GM23338 (cell line): ENCODE data around the gene ST6GALNAC6. TPM values are rescaled to one million over a fixed set of nuclear protein-coding genes. Genes with fewer than 3 reads are reported as not detected.

Experiments used
- ATAC-seq: fragments of 200-7000 bp; cut with Tn5 transposase; 3 replicates; pipeline ENCODE4 v1.9.1; 2020
- DNase-seq: peaks from one replicate; pipeline ENCODE4 v3.0.0-alpha.2; 2015; ENCODE audit warnings: low spot score
- H2AFZ ChIP-seq: fragments of 200-600 bp; sonication (generic); 2 replicates; pipeline ENCODE4 v1.8.0; 2016; ENCODE audit warnings: antibody characterized with exemption, mild to moderate bottlenecking, moderate library complexity
- H3F3A ChIP-seq: fragments of 200-600 bp; sonication (generic); replicated peaks from 2 replicates; pipeline ENCODE4 v1.8.0; 2017; ENCODE audit warnings: antibody characterized with exemption, mixed run types, low read depth
- H3K27ac ChIP-seq: fragments of 200-600 bp; sonication (generic); 2 replicates; pipeline ENCODE4 v1.6.1; 2016; ENCODE audit warnings: low read depth
- H3K27me3 ChIP-seq: fragments of 200-600 bp; sonication (generic); 2 replicates; pipeline ENCODE4 v1.8.0; 2016; ENCODE audit warnings: mild to moderate bottlenecking, mixed run types, moderate library complexity; ENCODE audit not compliant: insufficient read depth
- H3K36me3 ChIP-seq: fragments of 200-600 bp; sonication (generic); 2 replicates; pipeline ENCODE4 v1.8.0; 2016; ENCODE audit warnings: mild to moderate bottlenecking; ENCODE audit not compliant: insufficient read depth
- H3K4me1 ChIP-seq: fragments of 200-600 bp; sonication (generic); 2 replicates; pipeline ENCODE4 v1.8.0; 2016; ENCODE audit warnings: mild to moderate bottlenecking, moderate library complexity; ENCODE audit not compliant: insufficient read depth
- H3K4me2 ChIP-seq: fragments of 200-600 bp; sonication (generic); 2 replicates; pipeline ENCODE4 v1.7.1; 2017; ENCODE audit warnings: mixed run types
- H3K4me3 ChIP-seq: fragments of 200-600 bp; sonication (generic); 2 replicates; pipeline ENCODE4 v1.6.1; 2016; ENCODE audit warnings: mixed run types
- H3K79me2 ChIP-seq: fragments of 200-600 bp; sonication (generic); replicated peaks from 2 replicates; pipeline ENCODE4 v1.8.0; 2017; ENCODE audit warnings: mild to moderate bottlenecking; ENCODE audit not compliant: insufficient read depth
- H3K9me2 ChIP-seq: fragments of 200-600 bp; sonication (generic); 2 replicates; pipeline ENCODE4 v1.8.0; 2017; ENCODE audit not compliant: insufficient read depth
- H4K20me1 ChIP-seq: fragments of 200-600 bp; sonication (generic); replicated peaks from 2 replicates; pipeline ENCODE4 v1.8.0; 2017; ENCODE audit warnings: mild to moderate bottlenecking; ENCODE audit not compliant: insufficient read depth
- H3K27ac Mint-ChIP-seq: 2 replicates; pipeline ENCODE4 v1.8.0; 2020; ENCODE audit warnings: inconsistent platforms, mild to moderate bottlenecking, moderate library complexity, mixed read lengths
- H3K27me3 Mint-ChIP-seq: 3 replicates; pipeline ENCODE4 v1.8.0; 2022; ENCODE audit warnings: low read depth, mild to moderate bottlenecking, moderate library complexity, mixed read lengths, inconsistent platforms; ENCODE audit not compliant: insufficient read depth, poor library complexity
- H3K36me3 Mint-ChIP-seq: 3 replicates; pipeline ENCODE4 v1.8.0; 2021; ENCODE audit warnings: low read depth, mild to moderate bottlenecking, inconsistent platforms, moderate library complexity, mixed read lengths
- H3K4me1 Mint-ChIP-seq: 3 replicates; pipeline ENCODE4 v1.8.0; 2020; ENCODE audit warnings: mild to moderate bottlenecking, inconsistent platforms, mixed read lengths
- H3K4me3 Mint-ChIP-seq: 3 replicates; pipeline ENCODE4 v1.8.0; 2021; ENCODE audit warnings: moderate library complexity, mild to moderate bottlenecking, inconsistent platforms, mixed read lengths
- H3K9me3 Mint-ChIP-seq: 3 replicates; pipeline ENCODE4 v1.8.0; 2020; ENCODE audit warnings: moderate library complexity, mild to moderate bottlenecking, inconsistent platforms, mixed read lengths
- EZH2 ChIP-seq: fragments of 200-600 bp; sonication (generic); IDR thresholded peaks from one replicate; pipeline ENCODE4 v1.8.0; 2017; ENCODE audit warnings: antibody characterized with exemption, mild to moderate bottlenecking, low read depth; ENCODE audit not compliant: unreplicated experiment
- EZH2phosphoT487 ChIP-seq: fragments of 200-600 bp; sonication (generic); IDR thresholded peaks from one replicate; pipeline ENCODE4 v1.8.1; 2018; ENCODE audit warnings: antibody characterized with exemption; ENCODE audit not compliant: unreplicated experiment
- STAT1 ChIP-seq: IDR thresholded peaks from one replicate; pipeline ENCODE4 v1.6.1; 2016; ENCODE audit warnings: antibody characterized with exemption; ENCODE audit not compliant: unreplicated experiment
- ZNF331 ChIP-seq: fragments of 250-450 bp; sonication (Bioruptor Pico); IDR thresholded peaks from 2 replicates; pipeline ENCODE4 v1.5.0; 2020; ENCODE audit warnings: low read depth, mild to moderate bottlenecking, moderate library complexity
- polyA plus RNA-seq: library from polyadenylated mRNA; unstranded; fragments of >200 nt; fragmentation: Nextera tagmentation; extraction: Ambion mirVana; gene quantifications from 2 replicates; pipeline ENCODE4 v1.2.1, GENCODE V29; 2016
- total RNA-seq: library from RNA; depleted of rRNA; stranded (reverse); fragments of >200 nt; shearing (Covaris generic); gene quantifications from 2 replicates; pipeline ENCODE4 v1.2.3, GENCODE V29; 2014
- TF ChIP-seq, protein P1 (sequence below): IDR thresholded peaks from 2 replicates; pipeline ENCODE4 v1.6.1; 2016; ENCODE audit warnings: antibody characterized with exemption
- TF ChIP-seq, protein P2 (sequence below), 2 experiments: fragments of 200-600 bp in 1 of 2; sonication (generic) in 1 of 2; conservative IDR thresholded peaks; 2 replicates each; pipeline versions ENCODE4 v1.5.1 to v1.6.1; 2016 to 2017; ENCODE audit warnings: antibody characterized with exemption in 2 of 2, low read depth in 2 of 2, mild to moderate bottlenecking in 2 of 2, moderate library complexity in 1 of 2
- TF ChIP-seq, protein P3 (sequence below): fragments of 250-450 bp; sonication (Bioruptor Pico); IDR thresholded peaks from 2 replicates; pipeline ENCODE4 v1.5.0; 2020; ENCODE audit warnings: mild to moderate bottlenecking, moderate library complexity

Gene ST6GALNAC6
- total and polyA plus RNA-seq, 2 experiments from 2014 or later = 20.7 to 39.2 TPM

DNA sequence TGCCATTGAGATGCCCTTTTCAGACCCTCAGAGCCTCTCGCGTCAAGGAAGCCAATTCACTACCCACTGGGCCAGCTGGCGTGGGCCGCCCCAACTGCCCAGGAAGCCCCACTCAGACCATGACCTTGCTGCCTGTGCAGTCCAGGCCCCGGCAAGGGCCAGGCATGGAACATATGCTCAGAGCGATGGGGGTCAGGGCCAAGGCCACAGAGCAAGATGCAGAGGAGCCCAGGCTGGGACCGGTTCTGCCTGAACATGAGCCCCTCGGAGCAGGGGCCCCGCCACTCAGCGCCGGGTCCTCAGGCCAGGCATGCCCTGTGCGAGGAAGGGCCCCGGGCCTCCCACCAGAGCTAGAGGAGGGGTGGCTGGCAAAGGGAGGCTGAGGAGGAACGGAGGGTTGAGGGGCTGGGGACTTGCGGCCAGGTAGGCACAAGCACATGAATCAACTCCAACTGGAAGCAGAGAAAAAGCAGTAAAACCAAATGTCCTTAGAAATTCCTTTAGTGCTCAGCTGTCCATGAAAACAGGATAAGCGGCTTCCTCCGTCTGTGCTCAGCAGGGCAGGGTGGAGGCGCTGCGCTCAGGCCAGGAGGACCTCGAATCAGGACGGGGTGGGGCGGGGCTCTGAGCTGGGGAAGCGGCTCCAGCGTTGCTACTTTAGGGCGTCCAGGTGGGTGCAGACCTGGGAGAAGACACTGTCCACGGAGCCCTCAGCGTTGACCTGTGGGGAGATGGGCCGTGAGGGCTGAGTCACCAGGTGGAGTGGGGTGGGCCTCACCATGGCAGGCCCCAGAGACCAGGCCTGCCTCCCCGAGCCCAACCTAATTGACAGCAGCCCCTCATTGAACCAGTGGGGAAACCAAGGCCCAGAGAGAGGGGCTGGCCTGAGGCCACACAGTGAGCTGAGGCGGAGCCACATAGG, 31.8 kb downstream of the ST6GALNAC6 start:
- DNase-seq (peak; percentile 59), ATAC-seq (peak; percentile 47)
- Mint-ChIP-seq H3K4me1 (peaks cover 26% of the 10 kb centered on the region), H3K27ac (peak overlapping the region; percentile 76; the same call in 1 of the 2 replicates), H3K36me3 (0 out of 3 replicates have a peak, but pooled peaks cover 4% of the 10 kb centered on the region), H3K27me3 (peaks cover 14% of the 10 kb centered on the region), H3K4me3 (no peak overlapping the region), H3K9me3 (no peaks in the 10 kb centered on the region)
- no peak overlapping the region for H3K4me3 ChIP-seq
- 0 out of 2 replicates have a peak, but pooled peaks cover 7% of the 10 kb centered on the region for H3F3A ChIP-seq
- H3K4me2 ChIP-seq = no peak overlapping the region
- no peaks in the 10 kb centered on the region for H4K20me1 ChIP-seq
- H3K27me3 ChIP-seq = no peaks in the 10 kb centered on the region
- no peaks in the 10 kb centered on the region for H3K9me2 ChIP-seq
- no peak overlapping the region for H2AFZ ChIP-seq
- TF ChIP-seq, protein P1, sequence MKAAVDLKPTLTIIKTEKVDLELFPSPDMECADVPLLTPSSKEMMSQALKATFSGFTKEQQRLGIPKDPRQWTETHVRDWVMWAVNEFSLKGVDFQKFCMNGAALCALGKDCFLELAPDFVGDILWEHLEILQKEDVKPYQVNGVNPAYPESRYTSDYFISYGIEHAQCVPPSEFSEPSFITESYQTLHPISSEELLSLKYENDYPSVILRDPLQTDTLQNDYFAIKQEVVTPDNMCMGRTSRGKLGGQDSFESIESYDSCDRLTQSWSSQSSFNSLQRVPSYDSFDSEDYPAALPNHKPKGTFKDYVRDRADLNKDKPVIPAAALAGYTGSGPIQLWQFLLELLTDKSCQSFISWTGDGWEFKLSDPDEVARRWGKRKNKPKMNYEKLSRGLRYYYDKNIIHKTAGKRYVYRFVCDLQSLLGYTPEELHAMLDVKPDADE = no peak
- TF ChIP-seq, protein P2, sequence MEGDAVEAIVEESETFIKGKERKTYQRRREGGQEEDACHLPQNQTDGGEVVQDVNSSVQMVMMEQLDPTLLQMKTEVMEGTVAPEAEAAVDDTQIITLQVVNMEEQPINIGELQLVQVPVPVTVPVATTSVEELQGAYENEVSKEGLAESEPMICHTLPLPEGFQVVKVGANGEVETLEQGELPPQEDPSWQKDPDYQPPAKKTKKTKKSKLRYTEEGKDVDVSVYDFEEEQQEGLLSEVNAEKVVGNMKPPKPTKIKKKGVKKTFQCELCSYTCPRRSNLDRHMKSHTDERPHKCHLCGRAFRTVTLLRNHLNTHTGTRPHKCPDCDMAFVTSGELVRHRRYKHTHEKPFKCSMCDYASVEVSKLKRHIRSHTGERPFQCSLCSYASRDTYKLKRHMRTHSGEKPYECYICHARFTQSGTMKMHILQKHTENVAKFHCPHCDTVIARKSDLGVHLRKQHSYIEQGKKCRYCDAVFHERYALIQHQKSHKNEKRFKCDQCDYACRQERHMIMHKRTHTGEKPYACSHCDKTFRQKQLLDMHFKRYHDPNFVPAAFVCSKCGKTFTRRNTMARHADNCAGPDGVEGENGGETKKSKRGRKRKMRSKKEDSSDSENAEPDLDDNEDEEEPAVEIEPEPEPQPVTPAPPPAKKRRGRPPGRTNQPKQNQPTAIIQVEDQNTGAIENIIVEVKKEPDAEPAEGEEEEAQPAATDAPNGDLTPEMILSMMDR (conservative IDR thresholded peaks at IDR 0.05; ENCODE audit: low read depth in 2 of 2) = peak in 1 of 2 experiments; percentile 41; a peak in 2 of 4 replicates
- no peaks in the 10 kb centered on the region; the same call in 1 of the 2 replicates for H3K4me1 ChIP-seq
- no peaks in the 10 kb centered on the region for H3K36me3 ChIP-seq
- H3K27ac ChIP-seq = 0 out of 2 replicates have a peak overlapping the region, but pooled peaks have one; percentile 19
- no peaks in the 10 kb centered on the region for H3K79me2 ChIP-seq

DNA sequence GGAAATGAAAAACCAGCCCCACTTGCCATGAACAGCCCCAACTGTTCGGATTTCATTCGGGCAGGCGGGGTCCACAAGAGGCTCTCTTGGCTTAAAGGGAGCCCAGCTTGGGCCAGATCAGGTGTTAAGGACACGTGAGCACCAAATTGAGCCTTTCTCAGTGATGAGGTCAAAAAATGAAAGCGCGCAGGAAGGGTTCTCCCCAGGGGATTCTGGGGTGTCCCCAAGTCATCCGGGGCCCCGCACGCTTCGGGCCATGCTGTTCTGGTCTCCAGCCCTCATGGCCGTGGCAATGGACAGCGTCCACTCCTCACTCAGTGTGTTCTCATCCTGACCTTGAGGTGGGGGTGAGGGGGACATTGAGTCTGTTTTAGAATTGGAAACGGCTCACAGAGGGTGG, 32.9 kb downstream of the ST6GALNAC6 start:
- H2AFZ ChIP-seq = no peak overlapping the region
- TF ChIP-seq, protein P3, sequence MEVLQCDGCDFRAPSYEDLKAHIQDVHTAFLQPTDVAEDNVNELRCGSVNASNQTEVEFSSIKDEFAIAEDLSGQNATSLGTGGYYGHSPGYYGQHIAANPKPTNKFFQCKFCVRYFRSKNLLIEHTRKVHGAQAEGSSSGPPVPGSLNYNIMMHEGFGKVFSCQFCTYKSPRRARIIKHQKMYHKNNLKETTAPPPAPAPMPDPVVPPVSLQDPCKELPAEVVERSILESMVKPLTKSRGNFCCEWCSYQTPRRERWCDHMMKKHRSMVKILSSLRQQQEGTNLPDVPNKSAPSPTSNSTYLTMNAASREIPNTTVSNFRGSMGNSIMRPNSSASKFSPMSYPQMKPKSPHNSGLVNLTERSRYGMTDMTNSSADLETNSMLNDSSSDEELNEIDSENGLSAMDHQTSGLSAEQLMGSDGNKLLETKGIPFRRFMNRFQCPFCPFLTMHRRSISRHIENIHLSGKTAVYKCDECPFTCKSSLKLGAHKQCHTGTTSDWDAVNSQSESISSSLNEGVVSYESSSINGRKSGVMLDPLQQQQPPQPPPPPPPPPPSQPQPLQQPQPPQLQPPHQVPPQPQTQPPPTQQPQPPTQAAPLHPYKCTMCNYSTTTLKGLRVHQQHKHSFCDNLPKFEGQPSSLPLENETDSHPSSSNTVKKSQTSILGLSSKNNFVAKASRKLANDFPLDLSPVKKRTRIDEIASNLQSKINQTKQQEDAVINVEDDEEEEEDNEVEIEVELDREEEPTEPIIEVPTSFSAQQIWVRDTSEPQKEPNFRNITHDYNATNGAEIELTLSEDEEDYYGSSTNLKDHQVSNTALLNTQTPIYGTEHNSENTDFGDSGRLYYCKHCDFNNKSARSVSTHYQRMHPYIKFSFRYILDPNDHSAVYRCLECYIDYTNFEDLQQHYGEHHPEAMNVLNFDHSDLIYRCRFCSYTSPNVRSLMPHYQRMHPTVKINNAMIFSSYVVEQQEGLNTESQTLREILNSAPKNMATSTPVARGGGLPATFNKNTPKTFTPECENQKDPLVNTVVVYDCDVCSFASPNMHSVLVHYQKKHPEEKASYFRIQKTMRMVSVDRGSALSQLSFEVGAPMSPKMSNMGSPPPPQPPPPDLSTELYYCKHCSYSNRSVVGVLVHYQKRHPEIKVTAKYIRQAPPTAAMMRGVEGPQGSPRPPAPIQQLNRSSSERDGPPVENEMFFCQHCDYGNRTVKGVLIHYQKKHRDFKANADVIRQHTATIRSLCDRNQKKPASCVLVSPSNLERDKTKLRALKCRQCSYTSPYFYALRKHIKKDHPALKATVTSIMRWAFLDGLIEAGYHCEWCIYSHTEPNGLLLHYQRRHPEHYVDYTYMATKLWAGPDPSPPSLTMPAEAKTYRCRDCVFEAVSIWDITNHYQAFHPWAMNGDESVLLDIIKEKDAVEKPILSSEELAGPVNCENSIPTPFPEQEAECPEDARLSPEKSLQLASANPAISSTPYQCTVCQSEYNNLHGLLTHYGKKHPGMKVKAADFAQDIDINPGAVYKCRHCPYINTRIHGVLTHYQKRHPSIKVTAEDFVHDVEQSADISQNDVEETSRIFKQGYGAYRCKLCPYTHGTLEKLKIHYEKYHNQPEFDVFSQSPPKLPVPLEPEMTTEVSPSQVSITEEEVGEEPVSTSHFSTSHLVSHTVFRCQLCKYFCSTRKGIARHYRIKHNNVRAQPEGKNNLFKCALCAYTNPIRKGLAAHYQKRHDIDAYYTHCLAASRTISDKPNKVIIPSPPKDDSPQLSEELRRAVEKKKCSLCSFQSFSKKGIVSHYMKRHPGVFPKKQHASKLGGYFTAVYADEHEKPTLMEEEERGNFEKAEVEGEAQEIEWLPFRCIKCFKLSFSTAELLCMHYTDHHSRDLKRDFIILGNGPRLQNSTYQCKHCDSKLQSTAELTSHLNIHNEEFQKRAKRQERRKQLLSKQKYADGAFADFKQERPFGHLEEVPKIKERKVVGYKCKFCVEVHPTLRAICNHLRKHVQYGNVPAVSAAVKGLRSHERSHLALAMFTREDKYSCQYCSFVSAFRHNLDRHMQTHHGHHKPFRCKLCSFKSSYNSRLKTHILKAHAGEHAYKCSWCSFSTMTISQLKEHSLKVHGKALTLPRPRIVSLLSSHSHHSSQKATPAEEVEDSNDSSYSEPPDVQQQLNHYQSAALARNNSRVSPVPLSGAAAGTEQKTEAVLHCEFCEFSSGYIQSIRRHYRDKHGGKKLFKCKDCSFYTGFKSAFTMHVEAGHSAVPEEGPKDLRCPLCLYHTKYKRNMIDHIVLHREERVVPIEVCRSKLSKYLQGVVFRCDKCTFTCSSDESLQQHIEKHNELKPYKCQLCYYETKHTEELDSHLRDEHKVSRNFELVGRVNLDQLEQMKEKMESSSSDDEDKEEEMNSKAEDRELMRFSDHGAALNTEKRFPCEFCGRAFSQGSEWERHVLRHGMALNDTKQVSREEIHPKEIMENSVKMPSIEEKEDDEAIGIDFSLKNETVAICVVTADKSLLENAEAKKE (CRISPR knock-in tag) = no peak
- TF ChIP-seq EZH2 (no peak), EZH2phosphoT487 (no peak), ZNF331 (CRISPR knock-in tag) (no peak), STAT1 (no peak)
- no peak for ATAC-seq

More for the DNA sequence above, 32.9 kb downstream of the ST6GALNAC6 start:
- Histone ChIP-seq H3K27ac (no peak overlapping the region), H3K9me2 (no peaks in the 10 kb centered on the region), H3K27me3 (no peaks in the 10 kb centered on the region), H3K4me1 (no peaks in the 10 kb centered on the region; the same call in 1 of the 2 replicates), H3K4me2 (no peak overlapping the region), H4K20me1 (no peaks in the 10 kb centered on the region), H3K36me3 (no peaks in the 10 kb centered on the region), H3F3A (0 out of 2 replicates have a peak, but pooled peaks cover 7% of the 10 kb centered on the region), H3K79me2 (no peaks in the 10 kb centered on the region), H3K4me3 (no peak overlapping the region)
- no peaks in the 10 kb centered on the region for H3K9me3 Mint-ChIP-seq
- H3K27me3 Mint-ChIP-seq = peaks cover 10% of the 10 kb centered on the region
- H3K27ac Mint-ChIP-seq = no peak overlapping the region
- no peak for DNase-seq
- H3K4me1 Mint-ChIP-seq = peaks cover 26% of the 10 kb centered on the region
- H3K36me3 Mint-ChIP-seq = 0 out of 3 replicates have a peak, but pooled peaks cover 4% of the 10 kb centered on the region
- H3K4me3 Mint-ChIP-seq = no peak overlapping the region
